ENCODE data around the gene FAM163B.

FAM163B gene

GRCh38 chr9:133595910-133596309, 13.3 kb downstream of the FAM163B start:
- DNase-seq, result no peak

DNA sequence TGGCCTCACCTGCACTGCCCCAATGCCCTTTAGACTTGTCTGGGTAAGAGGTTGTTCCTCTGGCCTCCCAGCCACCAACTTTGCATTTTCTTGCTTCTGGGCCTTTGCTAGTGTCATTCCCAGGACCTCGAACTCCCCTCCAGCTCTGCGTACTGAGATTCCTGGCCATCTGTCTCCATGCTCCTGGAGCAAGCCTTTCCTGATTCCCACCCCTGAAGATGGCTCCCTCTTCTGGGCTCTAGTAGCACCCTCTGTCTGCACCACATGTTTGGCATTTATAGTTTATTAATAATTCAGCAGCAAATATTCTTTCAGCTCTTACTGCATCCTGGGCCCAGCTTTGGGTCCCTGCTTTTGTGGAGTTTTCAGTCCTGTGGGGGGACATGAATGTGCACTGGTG, 14.9 kb downstream of the FAM163B start:
- no peak for DNase-seq

GRCh38 chr9:133593587-133594253, 15.5 kb downstream of the FAM163B start:
- no peak for DNase-seq

GRCh38 chr9:133592731-133593409, 16.3 kb downstream of the FAM163B start:
- DNase-seq, result no peak

- no peak for DNase-seq
Measured at GRCh38 chr9:133591985-133592384, 17.2 kb downstream of the FAM163B start.

DNA sequence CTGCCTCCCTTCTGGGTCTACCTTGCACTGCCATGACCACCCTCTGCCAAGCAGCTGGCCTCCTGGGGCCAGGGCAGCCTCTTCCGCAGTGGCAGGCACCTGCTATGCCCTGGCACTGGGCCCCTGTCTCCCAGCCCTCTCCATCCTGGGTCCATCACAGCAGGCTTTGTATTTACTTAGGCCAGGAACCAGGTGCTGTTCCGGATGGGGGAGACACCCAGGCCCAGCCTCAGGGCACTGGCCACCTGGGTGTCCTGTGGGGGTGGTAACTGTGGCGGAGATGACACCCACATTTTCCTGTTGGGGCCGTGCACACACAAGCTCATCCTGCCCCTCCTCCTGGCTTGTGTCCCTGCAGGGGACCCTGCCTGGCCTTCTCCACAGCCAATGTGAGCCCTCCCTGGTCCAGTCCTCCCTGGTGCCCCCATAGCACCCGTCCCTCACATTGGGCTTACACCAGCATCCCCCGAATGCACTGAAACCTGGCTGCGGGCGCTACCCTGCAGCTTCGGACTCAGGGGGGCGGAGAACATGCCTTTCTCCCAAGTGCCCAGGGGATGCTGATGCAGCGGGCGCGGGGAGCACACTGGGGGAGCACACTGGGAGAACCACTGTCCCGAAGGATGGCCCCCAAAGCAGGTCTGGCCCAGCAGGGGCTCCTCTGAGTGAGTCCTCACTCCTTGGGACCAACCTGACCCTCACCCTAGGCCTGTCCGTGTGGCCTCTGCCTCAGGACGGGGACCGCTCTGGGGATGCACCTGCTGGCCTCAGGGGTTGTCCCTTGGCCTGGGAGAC, 17.9 kb downstream of the FAM163B start:
- DNase-seq, result no peak

DNA sequence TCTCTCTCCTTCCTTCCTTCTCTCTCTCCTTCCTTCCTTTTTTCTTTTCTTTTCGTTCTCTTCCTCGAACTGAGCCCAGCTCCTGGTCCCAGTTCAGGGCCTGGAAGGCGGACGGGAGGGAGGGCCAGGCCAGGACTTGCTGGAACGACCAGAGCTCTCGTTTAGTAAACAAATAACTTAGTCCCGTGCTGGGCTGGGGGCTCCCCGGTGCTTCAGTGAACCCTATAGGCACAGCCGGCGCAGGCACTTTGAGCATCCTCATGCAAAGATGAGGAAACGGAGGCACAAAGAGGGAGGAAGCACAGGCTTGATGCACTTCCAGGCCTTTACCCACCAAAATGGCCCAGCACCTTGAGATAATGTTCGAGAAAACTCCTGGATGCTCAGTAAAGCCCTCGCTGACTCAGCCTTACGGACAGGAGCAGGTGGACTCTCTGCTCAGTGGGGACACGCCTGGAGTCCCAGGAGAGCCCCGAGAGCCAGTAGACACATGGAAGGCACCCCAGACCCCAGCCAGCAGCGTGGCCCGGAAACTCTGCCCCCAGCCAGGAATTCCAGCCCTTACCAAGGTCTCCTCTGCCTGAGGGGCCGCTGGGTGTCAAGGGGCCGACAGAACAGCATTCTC, 18.8 kb downstream of the FAM163B start:
- DNase-seq, result no peak

GRCh38 chr9:133589454-133590227, 19.5 kb downstream of the FAM163B start:
- DNase-seq, result no peak

DNA sequence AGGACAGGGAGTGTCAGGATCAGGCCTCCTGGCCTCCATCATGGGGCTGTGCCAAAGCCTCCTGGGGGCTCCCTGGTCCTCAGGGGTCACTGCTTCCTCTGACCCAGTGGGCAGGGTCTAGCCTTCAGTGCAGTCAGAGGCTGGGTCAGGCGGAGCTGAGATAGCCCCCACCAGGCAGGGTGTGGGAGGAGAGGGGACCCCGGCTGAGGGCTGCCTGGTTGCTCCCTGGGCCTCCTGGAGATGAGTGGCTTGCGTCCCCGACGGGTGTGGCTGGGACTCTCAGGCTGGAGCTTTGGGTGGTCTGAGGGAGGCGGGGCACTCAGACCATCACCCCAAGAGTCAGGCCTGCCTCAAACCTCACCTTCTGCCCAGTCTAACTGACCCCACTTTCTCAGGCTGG, 21.7 kb downstream of the FAM163B start:
- DNase-seq, result no peak

DNA sequence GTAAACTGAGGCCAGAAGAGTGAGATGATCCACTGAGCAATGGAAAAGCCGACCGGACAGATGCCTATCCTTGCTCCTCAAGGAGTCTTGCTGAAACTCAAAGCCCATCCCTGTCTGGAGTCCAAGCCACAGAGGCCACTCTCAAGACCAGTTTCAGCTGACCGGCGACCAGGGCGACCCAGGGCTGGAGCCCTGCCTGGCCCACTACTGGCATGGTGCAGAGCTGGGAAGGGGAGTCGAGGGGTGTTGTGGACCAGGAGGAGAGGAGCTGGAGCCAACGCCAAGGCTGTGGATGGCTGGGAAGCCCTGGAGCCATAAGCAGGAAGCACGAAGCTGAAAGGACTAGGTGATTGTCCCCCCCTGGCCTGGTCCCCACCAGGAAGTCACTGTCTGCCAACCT, 22.1 kb downstream of the FAM163B start:
- no peak for DNase-seq

- no peak for DNase-seq
Measured at GRCh38 chr9:133585481-133586351, 23.5 kb downstream of the FAM163B start.

DNA sequence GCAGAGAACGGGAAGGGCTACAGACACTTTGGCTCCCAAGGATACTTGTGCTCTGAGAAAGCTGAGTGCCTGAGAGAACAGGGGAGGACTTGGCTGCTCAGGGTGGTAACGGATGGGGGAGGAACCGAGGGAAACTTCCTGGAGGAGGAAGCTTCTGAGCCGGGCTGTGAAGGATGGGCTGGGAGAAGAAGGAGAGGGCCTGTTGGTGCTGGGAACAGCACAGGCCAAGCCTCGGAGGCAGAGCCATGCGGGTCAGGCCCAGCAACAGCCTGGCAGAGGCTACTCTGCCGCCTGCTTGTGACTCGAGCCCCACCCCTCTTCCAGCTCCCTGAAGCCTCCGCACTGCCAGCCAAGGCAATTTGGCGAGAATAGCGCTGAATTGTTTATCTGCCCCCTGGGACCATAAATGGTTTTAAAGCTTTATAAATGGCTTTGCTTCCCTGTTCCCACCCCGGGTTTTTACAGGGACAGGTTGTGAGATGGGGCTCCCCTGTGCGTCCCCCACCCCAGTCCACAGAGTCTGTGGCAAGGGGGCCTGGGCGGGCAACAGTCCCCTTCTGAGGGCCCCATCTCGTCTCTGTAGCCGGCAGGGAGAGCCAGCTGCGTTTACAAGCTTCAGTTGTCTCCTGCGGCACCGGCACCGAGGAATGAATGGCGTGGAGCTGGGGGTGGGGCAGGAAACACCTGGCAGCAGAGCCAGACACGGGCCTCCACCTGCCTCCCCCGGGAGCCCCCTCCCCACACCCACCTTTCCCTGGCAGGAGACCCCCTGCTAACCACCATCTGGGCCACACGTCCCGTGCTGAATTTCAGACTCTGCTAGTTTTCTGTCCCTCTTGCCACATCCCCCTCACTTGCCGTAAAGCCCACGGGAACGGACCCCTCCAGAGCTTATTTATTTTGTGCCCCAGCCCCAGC, 24.4 kb downstream of the FAM163B start:
- no peak for DNase-seq

DNA sequence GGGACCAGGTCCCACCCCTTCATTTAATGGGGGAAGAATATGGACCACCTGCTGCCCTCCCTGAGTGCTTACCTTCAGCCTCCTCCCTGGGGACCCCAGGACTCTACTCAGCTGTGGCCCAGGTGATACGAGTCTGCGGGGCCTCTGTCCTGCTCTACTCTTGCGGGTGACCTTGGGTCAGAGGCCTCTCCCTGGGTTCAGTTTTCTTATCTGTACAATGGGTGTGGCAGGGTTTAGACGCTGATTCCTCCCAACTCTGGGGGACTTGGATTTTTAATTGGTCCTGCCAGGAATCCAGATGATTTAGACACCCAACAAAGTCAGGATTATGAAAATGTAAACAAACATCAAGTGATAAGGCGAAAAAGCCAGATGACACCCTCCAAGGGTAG, 25.0 kb downstream of the FAM163B start:
- no peak for DNase-seq

DNA sequence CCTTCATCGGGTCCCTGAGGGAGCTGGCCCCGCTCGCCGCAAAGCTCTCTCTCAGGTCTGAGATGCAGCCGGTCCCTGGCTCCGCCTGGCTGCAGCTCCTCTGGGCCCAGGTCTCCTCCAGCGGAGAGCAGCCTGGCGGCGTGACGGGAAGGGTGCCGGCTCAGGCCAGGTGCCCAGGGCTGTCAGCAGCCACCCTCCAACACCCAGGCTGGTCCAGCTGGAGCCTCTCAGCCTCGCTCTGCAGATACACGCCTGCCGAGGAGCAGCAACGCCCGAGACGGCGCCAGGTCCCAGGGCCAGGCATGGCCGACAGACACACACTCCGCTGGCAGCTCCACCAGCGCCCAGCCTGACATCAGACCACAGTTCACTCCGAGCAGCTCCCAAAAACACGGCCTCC, 25.6 kb downstream of the FAM163B start:
- no peak for DNase-seq

DNA sequence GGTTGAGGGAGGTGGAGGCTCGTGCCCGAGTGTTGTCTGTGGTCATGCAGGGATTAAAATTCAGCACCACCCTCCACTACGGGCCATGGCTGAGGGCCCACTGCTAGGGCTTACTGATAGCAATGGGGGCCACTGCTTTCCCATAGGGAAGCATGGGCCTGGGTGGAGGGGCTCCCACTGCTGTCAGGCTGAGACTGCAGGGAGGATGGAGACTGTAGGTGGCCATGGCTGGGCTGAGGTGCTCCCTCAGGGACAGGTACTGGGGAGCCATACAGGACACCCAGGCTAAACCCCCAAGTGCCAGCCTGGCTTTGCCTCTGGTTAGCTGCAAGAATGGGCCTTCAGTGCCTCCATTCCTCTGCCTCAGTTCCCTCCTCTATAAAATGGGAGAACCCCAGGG, 26.1 kb downstream of the FAM163B start:
- no peak for DNase-seq

DNA sequence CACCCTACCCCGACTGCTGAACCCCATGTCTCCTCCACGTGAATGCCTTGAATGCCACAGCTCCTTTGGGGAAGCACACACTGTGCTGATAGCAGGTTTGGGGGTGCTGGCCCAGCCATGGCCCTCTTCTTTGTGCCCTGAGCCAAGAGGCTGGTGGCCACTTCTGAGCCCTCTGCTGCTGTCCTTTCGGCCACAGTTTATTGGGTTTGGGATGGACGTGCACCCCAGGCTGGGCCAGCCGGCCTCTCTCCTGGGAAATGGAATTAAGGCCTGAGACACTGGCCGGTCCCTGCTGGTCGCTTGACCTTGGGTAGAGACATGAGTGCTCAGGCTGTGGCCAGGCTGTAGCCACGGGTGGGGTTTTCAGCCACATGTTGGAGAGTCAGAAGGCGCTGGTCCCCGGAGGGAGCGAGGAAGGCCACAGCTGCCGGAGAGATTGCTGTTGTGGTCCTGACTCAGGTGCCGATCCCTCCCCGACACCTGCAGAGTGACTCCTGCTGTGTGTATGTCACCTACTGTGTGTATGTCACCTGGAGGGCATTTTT, 26.6 kb downstream of the FAM163B start:
- DNase-seq, result no peak

DNA sequence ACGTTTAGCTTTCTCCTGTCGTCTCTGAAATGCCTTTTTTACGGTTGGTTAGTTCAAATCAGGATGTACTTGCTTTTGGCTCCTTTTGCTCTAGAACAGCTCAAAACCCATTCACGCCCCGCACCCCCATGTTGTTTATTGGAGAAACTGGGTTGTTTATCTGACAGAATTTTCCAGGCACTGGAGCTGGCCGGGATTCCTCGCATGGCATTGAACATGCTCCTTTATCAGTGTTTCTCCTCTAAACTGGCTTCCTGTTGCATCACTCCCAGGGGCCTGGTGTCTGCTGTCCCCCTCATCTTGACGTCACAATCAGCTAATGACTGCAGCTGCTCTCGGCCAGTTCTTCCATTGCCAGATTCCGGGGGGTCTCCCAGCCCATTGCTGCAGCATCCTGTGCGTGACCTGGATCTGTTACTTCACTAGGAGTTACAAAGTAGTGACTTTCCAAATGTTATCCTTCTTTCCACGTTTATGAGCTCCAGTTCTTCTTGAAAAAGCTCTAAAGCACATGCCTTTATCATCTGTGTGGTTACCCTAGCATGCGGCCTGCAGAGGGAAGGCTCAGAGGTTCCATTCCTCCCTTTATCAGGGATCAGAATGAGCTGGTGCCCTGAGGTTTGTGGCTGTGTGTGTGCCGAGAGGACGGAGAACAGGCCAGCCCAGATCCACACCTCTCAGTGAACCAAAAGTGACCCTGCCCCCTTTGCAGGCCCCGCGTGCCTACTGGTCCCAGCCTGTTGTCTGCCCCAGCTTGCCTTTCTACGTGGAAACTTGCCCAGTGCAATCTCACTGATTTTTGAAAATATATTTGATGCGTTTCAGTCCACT, 27.5 kb downstream of the FAM163B start:
- DNase-seq, result no peak

DNA sequence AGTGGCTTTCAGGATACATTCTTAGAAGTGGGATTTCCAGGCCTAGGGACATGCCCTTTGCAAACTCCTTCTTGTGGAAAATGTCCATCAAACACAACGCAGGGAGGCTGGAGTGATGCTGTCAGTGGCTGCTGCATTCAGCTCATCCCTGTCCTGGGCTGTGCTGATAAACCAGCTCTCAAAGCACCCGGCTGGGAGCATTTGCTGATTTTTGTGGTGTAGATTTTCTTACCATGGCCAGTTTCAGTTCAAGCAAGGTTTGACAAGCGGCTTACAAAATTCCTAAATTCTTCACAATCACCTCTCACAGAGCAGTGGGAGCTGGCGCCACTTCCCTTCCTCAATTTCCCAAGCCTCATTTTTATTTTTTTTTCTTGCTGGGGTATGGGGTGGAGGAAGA, 28.2 kb downstream of the FAM163B start:
- DNase-seq, result no peak

DNA sequence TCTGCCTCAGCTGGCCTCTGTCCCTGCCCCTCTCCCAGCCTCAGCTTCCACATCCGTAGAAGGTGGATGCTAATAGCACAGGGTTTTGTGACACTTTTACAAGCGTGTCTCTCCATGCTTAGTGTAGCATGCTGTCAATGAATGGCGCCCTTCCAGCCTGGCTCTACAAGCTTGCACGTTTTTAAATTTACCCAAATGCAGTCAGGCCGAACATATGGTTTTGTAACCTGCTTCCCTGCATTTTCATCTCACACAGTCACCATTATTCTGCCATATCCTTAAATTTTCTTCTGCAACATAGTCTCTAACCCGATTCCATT, 28.8 kb downstream of the FAM163B start:
- DNase-seq, result no peak
